ENCODE data around the gene ROR2.

Gene ROR2

GRCh38 chr9:91558879-91559278, 391.1 kb downstream of the ROR2 start:
- DNase-seq (ENCODE audit: low spot score) = no peak
- no peak for TF ChIP-seq CTCF (IDR thresholded peaks at IDR 0.05; ENCODE audit: extremely low read depth, insufficient read depth, missing control alignments)
- in situ Hi-C loops (cut with MboI; ENCODE audit: low pct_unique_long_range_greater_than_20kb, low sequenced_read_pairs, unreplicated experiment) = no loop called here

DNA sequence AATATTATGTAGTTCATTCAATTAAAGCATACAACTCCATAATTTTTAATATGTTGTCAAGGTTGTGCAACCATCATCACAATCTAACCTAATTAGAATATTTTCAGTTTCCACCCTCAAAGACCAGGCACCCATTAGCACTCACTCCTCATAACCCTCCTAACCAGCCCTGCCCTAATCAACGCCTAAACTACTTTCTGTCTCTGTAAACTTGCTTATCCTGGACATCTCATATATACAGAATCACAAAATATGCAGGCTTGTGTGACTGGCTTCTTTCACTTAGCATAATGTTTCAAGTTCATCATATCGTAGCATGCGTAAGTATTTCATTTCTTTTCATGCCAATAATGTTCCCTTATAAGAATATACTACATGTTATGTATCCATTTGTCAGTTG, 391.6 kb downstream of the ROR2 start:
- no peak for DNase-seq (ENCODE audit: low spot score)
- no peak for TF ChIP-seq CTCF (IDR thresholded peaks at IDR 0.05; ENCODE audit: extremely low read depth, insufficient read depth, missing control alignments)
- in situ Hi-C loops (cut with MboI; ENCODE audit: low pct_unique_long_range_greater_than_20kb, low sequenced_read_pairs, unreplicated experiment) = no loop called here

DNA sequence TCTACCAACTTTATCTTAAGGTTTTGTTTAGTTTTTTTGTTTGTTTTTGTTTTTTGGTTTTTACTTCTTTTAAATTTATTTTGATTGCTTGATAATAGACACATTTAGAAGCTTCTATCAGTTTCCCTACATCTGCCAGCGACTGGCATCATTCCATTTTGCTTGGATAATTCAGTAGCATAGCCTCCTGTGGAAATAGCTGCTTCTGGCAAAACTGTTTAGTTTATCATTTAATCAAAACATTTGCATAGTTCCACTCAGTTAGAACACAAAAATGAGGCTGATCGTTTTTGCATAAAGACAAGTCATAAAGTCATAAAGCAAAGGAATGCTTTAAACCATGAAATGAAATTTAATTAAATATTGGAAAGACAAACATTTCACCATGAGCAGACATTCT, 392.7 kb downstream of the ROR2 start:
- in situ Hi-C loops (cut with MboI; ENCODE audit: low pct_unique_long_range_greater_than_20kb, low sequenced_read_pairs, unreplicated experiment) = no loop called here

DNA sequence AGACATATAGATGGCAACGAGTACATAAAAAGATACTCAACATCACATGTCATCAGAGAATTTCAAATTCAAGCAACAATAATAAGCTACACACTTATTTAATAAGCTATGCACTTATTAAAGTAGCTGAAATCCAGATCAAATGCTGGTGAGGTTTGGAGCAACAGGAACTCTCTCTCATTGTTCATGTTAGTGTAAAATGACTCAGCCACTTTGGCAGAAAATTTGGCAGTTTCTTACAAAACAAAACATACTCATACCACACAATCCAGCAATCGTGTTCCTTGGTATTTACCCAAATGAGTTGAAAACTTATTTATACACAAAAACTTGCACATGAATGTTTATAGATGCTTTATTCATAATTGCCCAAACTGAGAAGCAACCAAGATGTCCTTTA, 394.9 kb downstream of the ROR2 start:
- TF ChIP-seq CTCF (IDR thresholded peaks at IDR 0.05; ENCODE audit: extremely low read depth, insufficient read depth, missing control alignments) = no peak
- no peak for DNase-seq (ENCODE audit: low spot score)
- in situ Hi-C loops (cut with MboI; ENCODE audit: low pct_unique_long_range_greater_than_20kb, low sequenced_read_pairs, unreplicated experiment) = no loop called here

More for the DNA sequence above, 392.7 kb downstream of the ROR2 start:
- TF ChIP-seq CTCF (IDR thresholded peaks at IDR 0.05; ENCODE audit: extremely low read depth, insufficient read depth, missing control alignments) = no peak
- no peak for DNase-seq (ENCODE audit: low spot score)

- no peak for DNase-seq (ENCODE audit: low spot score)
- in situ Hi-C loops (cut with MboI; ENCODE audit: low pct_unique_long_range_greater_than_20kb, low sequenced_read_pairs, unreplicated experiment) = no loop called here
- TF ChIP-seq CTCF (IDR thresholded peaks at IDR 0.05; ENCODE audit: extremely low read depth, insufficient read depth, missing control alignments) = no peak
Measured at GRCh38 chr9:91549177-91549576, 400.9 kb downstream of the ROR2 start.

GRCh38 chr9:91547081-91547480, 402.9 kb downstream of the ROR2 start:
- TF ChIP-seq CTCF (IDR thresholded peaks at IDR 0.05; ENCODE audit: extremely low read depth, insufficient read depth, missing control alignments) = no peak
- in situ Hi-C loops (cut with MboI; ENCODE audit: low pct_unique_long_range_greater_than_20kb, low sequenced_read_pairs, unreplicated experiment) = no loop called here

DNA sequence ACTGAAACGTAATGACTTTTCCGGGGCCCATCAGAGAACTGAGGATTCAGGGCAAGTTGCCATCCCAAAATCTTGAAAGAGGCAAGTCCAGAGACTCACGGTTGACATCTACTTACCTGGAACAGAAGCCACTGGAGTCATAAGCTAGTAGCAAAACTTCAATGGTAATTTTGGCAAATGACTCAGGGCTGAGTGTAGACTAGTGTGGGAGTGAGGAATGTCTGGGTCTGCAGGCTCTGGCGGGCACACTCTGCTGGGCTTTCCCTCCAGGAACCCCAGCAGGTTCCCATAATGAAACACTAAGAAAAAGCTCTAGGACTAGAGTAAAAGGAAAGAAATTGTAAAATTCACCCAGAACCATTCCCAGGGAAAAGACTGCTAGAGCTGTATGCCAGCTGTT, 403.5 kb downstream of the ROR2 start:
- in situ Hi-C loops (cut with MboI; ENCODE audit: low pct_unique_long_range_greater_than_20kb, low sequenced_read_pairs, unreplicated experiment) = no loop called here
- no peak for DNase-seq (ENCODE audit: low spot score)
- TF ChIP-seq CTCF (IDR thresholded peaks at IDR 0.05; ENCODE audit: extremely low read depth, insufficient read depth, missing control alignments) = no peak

More at GRCh38 chr9:91547081-91547480, 402.9 kb downstream of the ROR2 start:
- DNase-seq (ENCODE audit: low spot score) = no peak
